Endothelial cell of umbilical vein (primary cell): ENCODE data around the gene LUC7L. TPM values are rescaled to one million over a fixed set of nuclear protein-coding genes. Genes with fewer than 3 reads are reported as not detected.
"Not testable (repeated sequence)": the region's sequence is repeated elsewhere in the genome, so short reads cannot be mapped to it uniquely, and the experiment has no call there.

ENCODE experiments used
- BruUV-seq: library from RNA; stranded (reverse); fragments of 400-500 nt; replicated peaks from 2 replicates; lab custom pipeline; 2021; lab: Mats Ljungman, UMichigan
- CTCF ChIA-PET: fragments of 300-600, 350-600 bp; sonication (Branson Sonifier 250); formaldehyde crosslinking; loops from one replicate; lab custom pipeline; 2021; ENCODE audit warnings: antibody characterized with exemption, inconsistent platforms; lab: Charles Lee
- POLR2A ChIA-PET: fragments of 300-600, 350-600 bp; sonication (Branson Sonifier 250); formaldehyde crosslinking; loops from one replicate; lab custom pipeline; 2021; ENCODE audit warnings: antibody characterized with exemption, inconsistent platforms; lab: Charles Lee
- DNase-seq: peaks from one replicate; pipeline ENCODE4 v3.0.0-alpha.2; 2011; ENCODE audit warnings: low read depth, low spot score
- FAIRE-seq: peaks from 2 replicates; lab custom pipeline; 2011; peaks lifted over from hg19 to GRCh38; lab: Jason Lieb, UNC
- H2AFZ ChIP-seq: 2 replicates; pipeline ENCODE4 v1.6.0; 2012; ENCODE audit warnings: low read depth, low read length, control low read depth, inconsistent platforms
- H3K27ac ChIP-seq: 2 replicates; pipeline ENCODE4 v1.5.1; 2011; ENCODE audit warnings: low read depth, mild to moderate bottlenecking, control low read depth, low read length, moderate library complexity; ENCODE audit not compliant: insufficient read depth
- H3K27me3 ChIP-seq, 2 experiments: 2 replicates each; pipeline versions ENCODE4 v1.6.0 to v1.6.1; 2011; ENCODE audit warnings: low read length in 2 of 2, mixed read lengths in 1 of 2; ENCODE audit not compliant: control insufficient read depth in 2 of 2, insufficient read depth in 2 of 2
- H3K36me3 ChIP-seq, 2 experiments: 2 replicates in 1 of 2; 3 replicates in 1 of 2; pipeline ENCODE4 v1.5.1; 2011; ENCODE audit warnings: low read length in 2 of 2, mild to moderate bottlenecking in 1 of 2, moderate library complexity in 1 of 2; ENCODE audit not compliant: control insufficient read depth in 2 of 2, insufficient read depth in 2 of 2; ENCODE audit errors: extremely low read depth in 1 of 2
- H3K4me1 ChIP-seq: 3 replicates; pipeline ENCODE4 v1.5.1; 2011; ENCODE audit warnings: mild to moderate bottlenecking, low read length; ENCODE audit not compliant: control insufficient read depth, insufficient read depth; ENCODE audit errors: extremely low read depth
- H3K4me2 ChIP-seq: 2 replicates; pipeline ENCODE4 v1.6.1; 2011; ENCODE audit warnings: low read length, control low read depth, mixed read lengths; ENCODE audit not compliant: insufficient read depth
- H3K4me3 ChIP-seq, 3 experiments: fragments of 200-600 bp in 1 of 3; sonication (generic), shearing (Covaris generic) in 1 of 3; replicated peaks in 1 of 3; 2 replicates each; pipeline ENCODE4 v1.5.1; 2011 to 2016; ENCODE audit warnings: control low read depth in 3 of 3, low read length in 3 of 3, mild to moderate bottlenecking in 2 of 3, inconsistent platforms in 1 of 3, low read depth in 1 of 3, moderate library complexity in 1 of 3; ENCODE audit not compliant: insufficient read depth in 1 of 3
- H3K79me2 ChIP-seq: 2 replicates; pipeline ENCODE4 v1.6.0; 2012; ENCODE audit warnings: low read length, inconsistent platforms; ENCODE audit not compliant: control insufficient read depth, insufficient read depth
- H3K9ac ChIP-seq: replicated peaks from 2 replicates; pipeline ENCODE3; 2011; ENCODE audit warnings: low read length, control low read depth; ENCODE audit not compliant: insufficient read depth; ENCODE audit errors: extremely low read depth
- H3K9me1 ChIP-seq: replicated peaks from 3 replicates; pipeline ENCODE4 v1.6.0; 2011; ENCODE audit warnings: mild to moderate bottlenecking, low read length; ENCODE audit not compliant: control insufficient read depth, insufficient read depth; ENCODE audit errors: extremely low read depth
- H3K9me3 ChIP-seq: replicated peaks from 2 replicates; pipeline ENCODE4 v1.5.1; 2012; ENCODE audit warnings: low read length, inconsistent platforms; ENCODE audit not compliant: control insufficient read depth, insufficient read depth
- H4K20me1 ChIP-seq: replicated peaks from 2 replicates; pipeline ENCODE3; 2011; ENCODE audit warnings: mild to moderate bottlenecking, low read length; ENCODE audit not compliant: control insufficient read depth, insufficient read depth; ENCODE audit errors: extremely low read depth
- EZH2 ChIP-seq: IDR thresholded peaks from 2 replicates; pipeline ENCODE4 v1.6.1; 2012; ENCODE audit warnings: borderline replicate concordance, low read depth, mild to moderate bottlenecking, moderate library complexity, low read length, inconsistent platforms; ENCODE audit not compliant: severe bottlenecking
- FOS ChIP-seq: IDR thresholded peaks from 2 replicates; pipeline ENCODE4 v1.6.1; 2011; ENCODE audit warnings: mild to moderate bottlenecking, low read length, moderate library complexity, borderline replicate concordance; ENCODE audit not compliant: insufficient read depth
- JUN ChIP-seq: IDR thresholded peaks from 2 replicates; pipeline ENCODE4 v1.6.1; 2011; ENCODE audit warnings: borderline replicate concordance, low read depth; ENCODE audit not compliant: insufficient read length, insufficient read depth
- POLR2AphosphoS5 ChIP-seq: IDR thresholded peaks from 2 replicates; pipeline ENCODE4 v1.6.1; 2012; ENCODE audit warnings: low read depth, mild to moderate bottlenecking, control low read depth, low read length, moderate library complexity; ENCODE audit not compliant: insufficient read depth
- dilution Hi-C: fragments of 300-500 bp; cut with MboI; formaldehyde crosslinking; loops from one replicate; pipeline ENCODE4 v1.15.0; 2019; ENCODE audit warnings: low sequenced_read_pairs; ENCODE audit not compliant: extremely low pct_ligation_motif_present
- intact Hi-C: fragments of 100-400 bp; cut with micrococcal nuclease; formaldehyde crosslinking; loops from one replicate; pipeline ENCODE4 v1.10.0; 2022
- polyA plus RNA-seq, 4 experiments: library from polyadenylated mRNA; depleted of rRNA in 3 of 4; stranded (reverse) in 3 of 4; unstranded in 1 of 4; fragments of >200 nt; gene quantifications; 2 replicates each; pipeline versions ENCODE4 v1.2.1 to v1.2.3, GENCODE V29; 2011 to 2012; ENCODE audit warnings: missing spikeins in 1 of 4
- total RNA-seq: library from RNA; stranded (reverse); gene quantifications from 2 replicates; pipeline ENCODE4 v1.2.3, GENCODE V29; 2021
- TF ChIP-seq, protein P1 (sequence below): IDR thresholded peaks from 2 replicates; pipeline ENCODE4 v1.6.1; 2011; ENCODE audit not compliant: insufficient read depth, insufficient read length

Gene LUC7L
- total and polyA plus RNA-seq, 2 donors (not counting 3 experiments of a cell fraction or from before 2014, with no cell fraction given) = 75.4 to 94.7 TPM

DNA sequence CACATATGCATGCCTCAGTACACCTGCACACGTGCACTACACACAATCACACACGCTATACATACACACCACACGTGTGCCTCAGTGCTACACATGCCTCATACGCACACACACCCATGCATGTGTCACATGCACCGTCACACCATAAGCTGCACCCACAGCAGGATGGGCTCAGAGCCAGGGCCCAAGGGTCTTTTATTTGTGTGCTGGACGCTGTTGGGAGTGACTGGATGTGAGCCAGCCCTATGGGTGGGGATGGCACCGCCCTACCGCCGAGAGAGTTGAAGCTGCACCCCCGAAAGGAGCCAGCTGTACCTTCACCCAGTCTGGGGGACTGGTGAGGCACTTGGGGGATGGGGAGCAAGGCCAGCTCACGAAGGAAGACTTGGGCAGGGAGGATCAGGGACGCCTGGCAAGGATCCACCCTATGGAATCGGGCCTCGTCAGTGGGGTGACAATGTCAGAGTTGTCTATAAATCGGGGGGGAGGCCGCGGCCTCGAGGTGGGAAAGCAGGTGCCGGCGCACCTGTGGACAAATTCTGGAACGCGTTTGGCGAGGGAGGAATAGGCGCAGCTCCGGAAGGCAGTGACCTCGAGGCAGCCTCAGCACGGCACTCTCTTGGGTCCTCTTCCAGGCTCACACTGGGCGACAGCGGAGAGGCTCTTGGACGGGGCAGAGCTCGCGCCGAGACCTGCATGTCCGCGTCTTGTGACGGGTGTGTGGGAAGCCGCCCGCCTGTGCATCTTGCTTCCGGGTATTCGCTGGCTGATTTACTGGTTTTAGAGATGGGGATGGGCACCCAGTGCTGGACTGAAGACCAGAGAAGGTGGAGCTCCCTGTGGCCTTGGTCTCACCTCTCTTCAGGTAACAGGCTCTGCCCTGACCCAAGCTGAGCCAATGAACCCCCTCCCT is 39.1 kb upstream of the LUC7L start:
- Histone ChIP-seq H3K9me1 (no peaks in the 10 kb centered on the region), H3K27ac (no peak overlapping the region), H2AFZ (no peak overlapping the region), H4K20me1 (no peaks in the 10 kb centered on the region), H3K27me3 (no peaks in the 10 kb centered on the region), H3K4me2 (no peak overlapping the region), H3K36me3 (peaks cover 0 to 7% of the 10 kb centered on the region in 2 experiments), H3K4me1 (no peaks in the 10 kb centered on the region), H3K4me3 (no peak overlapping the region), H3K9me3 (no peaks in the 10 kb centered on the region), H3K79me2 (no peaks in the 10 kb centered on the region), H3K9ac (no peak overlapping the region)
- DNase-seq (no peak), FAIRE-seq (no peak)
- ChIA-PET CTCF (no interaction called here), POLR2A (no interaction called here)
- no TSS peak for BruUV-seq
- no peak for TF ChIP-seq JUN
- TF ChIP-seq, protein P1, sequence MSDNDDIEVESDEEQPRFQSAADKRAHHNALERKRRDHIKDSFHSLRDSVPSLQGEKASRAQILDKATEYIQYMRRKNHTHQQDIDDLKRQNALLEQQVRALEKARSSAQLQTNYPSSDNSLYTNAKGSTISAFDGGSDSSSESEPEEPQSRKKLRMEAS = no peak
- TF ChIP-seq FOS = no peak
- no peak for TF ChIP-seq POLR2AphosphoS5
- TF ChIP-seq EZH2 = no peak
- dilution Hi-C loops = no loop called here
- intact Hi-C loops = no loop called here

DNA sequence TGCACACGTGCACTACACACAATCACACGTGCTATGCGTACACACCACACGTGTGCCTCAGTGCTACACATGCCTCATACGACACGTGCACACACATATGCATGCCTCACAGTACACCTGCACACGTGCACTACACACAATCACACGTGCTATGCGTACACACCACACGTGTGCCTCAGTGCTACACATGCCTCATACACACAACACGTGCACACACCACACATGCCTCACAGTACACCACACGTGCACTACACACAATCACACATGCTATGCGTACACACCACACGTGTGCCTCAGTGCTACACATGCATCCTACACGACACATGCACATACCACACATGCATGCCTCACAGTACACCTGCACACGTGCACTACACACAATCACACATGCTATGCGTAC is 38.3 kb upstream of the LUC7L start:
- H3K9me3 ChIP-seq, H3K79me2 ChIP-seq, H3K27ac ChIP-seq, H3K9ac ChIP-seq, H3K4me1 ChIP-seq, H3K4me2 ChIP-seq, DNase-seq, H2AFZ ChIP-seq, dilution Hi-C loops, H3K9me1 ChIP-seq, H3K36me3 ChIP-seq, BruUV-seq, POLR2A ChIA-PET, intact Hi-C loops, CTCF ChIA-PET, FAIRE-seq, H3K4me3 ChIP-seq, H3K27me3 ChIP-seq, H4K20me1 ChIP-seq: not testable (repeated sequence)
